Upper lobe of right lung (tissue), 1 donor: ENCODE results near the gene SMCP. TPM values are rescaled to one million over a fixed set of nuclear protein-coding genes. Genes with fewer than 3 reads are reported as not detected.
A peak's percentile ranks its signal among the peaks of the same experiment; 100 is the strongest.

Experiments used
- ATAC-seq: fragments of 200-7000 bp; cut with Tn5 transposase; one replicate; pipeline ENCODE4 v1.9.1; 2020; ENCODE audit warnings: mild to moderate bottlenecking, moderate library complexity
- DNase-seq: peaks from one replicate; pipeline ENCODE4 v3.0.0-alpha.2; 2020
- H3K27ac ChIP-seq: fragments of 200-600 bp; one replicate; pipeline ENCODE4 v1.8.0; 2022
- H3K27me3 ChIP-seq: fragments of 200-600 bp; one replicate; pipeline ENCODE4 v1.8.0; 2022; ENCODE audit warnings: mild to moderate bottlenecking
- H3K36me3 ChIP-seq: fragments of 200-600 bp; one replicate; pipeline ENCODE4 v1.8.0; 2022
- H3K4me1 ChIP-seq: fragments of 200-600 bp; one replicate; pipeline ENCODE4 v1.8.0; 2022
- H3K4me3 ChIP-seq: fragments of 200-600 bp; one replicate; pipeline ENCODE4 v1.8.0; 2022; ENCODE audit warnings: mild to moderate bottlenecking
- H3K9me3 ChIP-seq: fragments of 200-600 bp; one replicate; pipeline ENCODE4 v1.8.0; 2022
- CTCF ChIP-seq: fragments of 200-600 bp; IDR thresholded peaks from one replicate; pipeline ENCODE4 v1.8.0; 2022; ENCODE audit warnings: antibody characterized with exemption
- intact Hi-C: fragments of 100-400 bp; cut with DNase I; formaldehyde crosslinking; loops from one replicate; pipeline ENCODE4 v1.11.0; 2022
- total RNA-seq: library from RNA; stranded (reverse); fragmentation: NEBNext Ultra II Directional; extraction: Animal tissue kit (Norgen Biotek cat#: 25700); gene quantifications from one replicate; pipeline ENCODE4 v1.2.1, GENCODE V29; 2021
- donor health status: DM: no; HTN: yes; CAD: no; lungs with severe emphysema.

The SMCP gene
- total RNA-seq, 1 donor from 2014 or later, result not detected

DNA sequence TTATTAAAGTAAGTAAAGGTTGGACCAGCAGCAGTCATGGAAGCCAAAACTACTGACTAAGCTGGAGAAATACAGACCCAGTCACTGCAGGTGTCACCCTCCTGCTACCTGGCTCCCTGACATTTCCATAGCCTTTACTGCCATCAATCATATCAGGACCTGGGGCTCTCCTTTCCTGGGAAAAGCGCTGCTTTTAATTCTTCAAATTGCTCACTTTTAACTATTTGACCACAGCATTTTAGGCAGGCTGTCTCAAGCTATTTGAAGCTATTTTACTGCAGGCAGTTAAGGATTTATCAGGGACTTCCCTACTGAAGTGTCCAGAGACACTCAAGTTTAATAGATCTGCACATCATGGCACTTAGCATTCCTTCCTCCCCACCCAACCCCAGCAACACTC, 34.3 kb downstream of the SMCP start:
- Histone ChIP-seq H3K27ac (no peak overlapping the region), H3K36me3 (no peaks in the 10 kb centered on the region), H3K4me1 (no peaks in the 10 kb centered on the region), H3K9me3 (no peaks in the 10 kb centered on the region), H3K4me3 (no peak overlapping the region), H3K27me3 (peaks cover 6% of the 10 kb centered on the region)
- DNase-seq, result no peak
- no peak for TF ChIP-seq CTCF
- ATAC-seq, result peak; percentile 11
- intact Hi-C loops, result no loop called here

GRCh38 chr1:152912900-152913299, 34.8 kb downstream of the SMCP start:
- DNase-seq (no peak), ATAC-seq (peak; percentile 63)
- no peak overlapping the region for H3K27ac ChIP-seq

GRCh38 chr1:152917794-152918193, 39.7 kb downstream of the SMCP start:
- Histone ChIP-seq H3K4me1 (no peaks in the 10 kb centered on the region), H3K27me3 (no peaks in the 10 kb centered on the region), H3K36me3 (no peaks in the 10 kb centered on the region), H3K27ac (no peak overlapping the region), H3K4me3 (no peak overlapping the region), H3K9me3 (no peaks in the 10 kb centered on the region)
- TF ChIP-seq CTCF, result peak; percentile 16
- ATAC-seq (no peak), DNase-seq (no peak)
- intact Hi-C loops, result no loop called here

More at GRCh38 chr1:152912900-152913299, 34.8 kb downstream of the SMCP start:
- Histone ChIP-seq H3K4me1 (no peaks in the 10 kb centered on the region), H3K36me3 (no peaks in the 10 kb centered on the region), H3K4me3 (no peak overlapping the region), H3K27me3 (peaks cover 6% of the 10 kb centered on the region), H3K9me3 (no peaks in the 10 kb centered on the region)
- intact Hi-C loops, result no loop called here
- no peak for TF ChIP-seq CTCF

DNA sequence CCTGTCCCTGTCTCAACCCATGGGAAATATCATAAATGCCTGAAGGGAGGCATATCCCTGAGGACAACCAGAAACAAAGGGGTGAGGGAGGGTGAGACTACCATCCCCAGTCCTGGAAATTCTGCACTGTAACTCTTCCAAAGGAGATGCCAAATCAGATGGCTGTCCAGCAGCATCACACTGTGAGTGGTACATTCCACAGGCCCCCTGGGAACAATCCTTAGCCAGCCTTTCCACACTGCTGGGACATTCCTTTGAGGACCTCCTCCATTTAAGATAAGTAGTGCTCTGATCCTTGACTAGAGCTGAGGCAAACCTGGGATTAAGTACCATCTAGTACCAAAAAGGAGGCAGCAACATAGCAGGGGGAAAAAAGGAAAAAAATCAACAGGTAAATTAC, 40.9 kb downstream of the SMCP start:
- TF ChIP-seq CTCF, result no peak
- H3K4me1 ChIP-seq, result no peaks in the 10 kb centered on the region
- intact Hi-C loops, result no loop called here
- H3K9me3 ChIP-seq, result no peaks in the 10 kb centered on the region
- no peaks in the 10 kb centered on the region for H3K36me3 ChIP-seq
- H3K27me3 ChIP-seq, result no peaks in the 10 kb centered on the region
- no peak for ATAC-seq
- no peak overlapping the region for H3K4me3 ChIP-seq
- DNase-seq, result no peak
- no peak overlapping the region for H3K27ac ChIP-seq

DNA sequence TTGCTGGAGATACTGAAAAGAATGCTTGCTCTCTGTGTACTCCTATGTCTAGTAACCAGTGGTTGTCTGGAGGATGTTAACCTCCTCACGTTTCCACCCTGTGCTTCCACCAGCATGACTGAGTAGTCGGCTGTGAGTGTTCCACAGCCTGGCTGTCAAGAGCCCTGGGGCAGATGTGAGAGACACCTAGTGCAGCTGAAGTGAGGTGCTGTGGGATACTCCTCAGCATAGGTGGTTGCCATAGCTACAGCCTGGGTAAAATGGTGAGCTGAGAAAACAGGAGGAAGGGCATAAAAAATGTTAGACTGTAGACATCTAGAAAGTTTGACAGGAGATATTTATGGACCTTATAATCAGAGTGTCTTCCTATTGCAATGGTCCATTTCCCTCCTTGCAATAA, 46.1 kb downstream of the SMCP start:
- H3K4me1 ChIP-seq, result no peaks in the 10 kb centered on the region
- H3K27me3 ChIP-seq, result no peaks in the 10 kb centered on the region
- intact Hi-C loops, result no loop called here
- H3K36me3 ChIP-seq, result no peaks in the 10 kb centered on the region
- ATAC-seq, result no peak
- TF ChIP-seq CTCF, result no peak
- H3K4me3 ChIP-seq, result no peak overlapping the region
- H3K9me3 ChIP-seq, result no peaks in the 10 kb centered on the region
- no peak for DNase-seq
- no peak overlapping the region for H3K27ac ChIP-seq

GRCh38 chr1:152926091-152926490, 48.0 kb downstream of the SMCP start:
- H3K4me3 ChIP-seq, result no peak overlapping the region
- ATAC-seq (peak; percentile 41), DNase-seq (no peak)
- H3K27me3 ChIP-seq, result no peaks in the 10 kb centered on the region
- no peak overlapping the region for H3K27ac ChIP-seq
- H3K36me3 ChIP-seq, result no peaks in the 10 kb centered on the region
- TF ChIP-seq CTCF, result no peak
- intact Hi-C loops, result no loop called here
- H3K9me3 ChIP-seq, result no peaks in the 10 kb centered on the region
- H3K4me1 ChIP-seq, result no peaks in the 10 kb centered on the region
